ENCODE data around the gene ZEB2.

Gene ZEB2

DNA sequence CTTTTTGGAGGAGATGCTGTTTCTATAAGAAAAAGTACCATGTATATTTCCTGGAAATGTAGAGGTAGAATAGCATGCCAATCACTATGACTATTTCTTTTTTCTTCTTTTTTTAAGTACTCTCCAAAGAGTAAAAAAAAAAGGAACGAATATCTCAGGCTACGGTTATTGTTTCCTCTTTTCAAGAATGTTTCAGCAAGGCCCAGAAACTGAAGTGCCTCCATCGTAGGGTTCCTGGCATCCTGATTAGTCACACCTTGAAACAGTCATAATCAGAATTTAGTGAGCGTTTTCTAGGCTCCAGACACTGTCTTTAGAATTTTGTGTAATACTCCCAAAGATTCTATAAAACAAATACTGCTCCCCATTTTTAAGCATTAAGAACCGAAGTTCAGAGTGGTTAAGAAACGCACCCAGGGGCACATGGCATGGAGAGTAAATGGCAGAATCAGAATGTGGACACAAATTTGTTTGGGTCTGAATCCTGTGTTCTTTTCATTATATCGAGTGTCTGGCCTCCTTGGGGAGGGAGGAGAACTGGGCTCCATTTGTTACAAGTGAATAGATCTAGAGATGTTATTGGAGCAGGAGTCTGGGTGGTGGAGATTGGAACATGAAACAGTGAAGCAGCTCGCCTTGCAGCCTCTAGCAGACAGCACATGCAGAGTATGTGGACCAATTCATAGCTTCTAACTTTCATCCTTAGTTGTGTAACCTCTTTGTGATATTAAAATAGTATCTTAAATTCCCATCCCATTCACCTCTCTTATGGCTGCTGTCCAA lies 26.7 kb downstream of the ZEB2 start:
- TF ChIP-seq, protein P1, sequence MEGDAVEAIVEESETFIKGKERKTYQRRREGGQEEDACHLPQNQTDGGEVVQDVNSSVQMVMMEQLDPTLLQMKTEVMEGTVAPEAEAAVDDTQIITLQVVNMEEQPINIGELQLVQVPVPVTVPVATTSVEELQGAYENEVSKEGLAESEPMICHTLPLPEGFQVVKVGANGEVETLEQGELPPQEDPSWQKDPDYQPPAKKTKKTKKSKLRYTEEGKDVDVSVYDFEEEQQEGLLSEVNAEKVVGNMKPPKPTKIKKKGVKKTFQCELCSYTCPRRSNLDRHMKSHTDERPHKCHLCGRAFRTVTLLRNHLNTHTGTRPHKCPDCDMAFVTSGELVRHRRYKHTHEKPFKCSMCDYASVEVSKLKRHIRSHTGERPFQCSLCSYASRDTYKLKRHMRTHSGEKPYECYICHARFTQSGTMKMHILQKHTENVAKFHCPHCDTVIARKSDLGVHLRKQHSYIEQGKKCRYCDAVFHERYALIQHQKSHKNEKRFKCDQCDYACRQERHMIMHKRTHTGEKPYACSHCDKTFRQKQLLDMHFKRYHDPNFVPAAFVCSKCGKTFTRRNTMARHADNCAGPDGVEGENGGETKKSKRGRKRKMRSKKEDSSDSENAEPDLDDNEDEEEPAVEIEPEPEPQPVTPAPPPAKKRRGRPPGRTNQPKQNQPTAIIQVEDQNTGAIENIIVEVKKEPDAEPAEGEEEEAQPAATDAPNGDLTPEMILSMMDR (IDR thresholded peaks at IDR 0.05; ENCODE audit: low read depth, low read length): no peak
- no peak for DNase-seq (ENCODE audit: extremely low read depth, low read depth)

- DNase-seq (ENCODE audit: extremely low read depth, low read depth): no peak
- TF ChIP-seq, protein P1 (IDR thresholded peaks at IDR 0.05; ENCODE audit: low read depth, low read length): no peak
Measured at GRCh38 chr2:144490857-144491256, 29.1 kb downstream of the ZEB2 start.

DNA sequence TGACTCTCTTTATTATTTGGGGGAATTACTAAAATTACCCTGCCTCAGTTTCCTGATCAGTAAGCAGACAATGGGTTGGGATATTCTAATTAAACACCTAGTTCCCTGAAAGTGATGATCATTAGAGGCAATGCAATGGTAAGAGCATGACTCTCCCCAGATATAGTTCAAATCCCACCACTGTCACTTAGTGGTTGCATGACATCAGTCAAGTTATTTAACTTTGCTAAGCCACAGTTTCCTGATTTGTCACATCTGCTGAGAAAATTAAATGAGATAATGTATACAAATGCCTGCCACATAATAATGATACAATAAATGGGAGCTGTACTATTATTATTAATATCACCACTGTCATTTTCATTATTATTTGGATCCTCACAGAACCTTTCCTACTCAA lies 29.9 kb downstream of the ZEB2 start:
- DNase-seq (ENCODE audit: extremely low read depth, low read depth): no peak
- TF ChIP-seq, protein P1 (IDR thresholded peaks at IDR 0.05; ENCODE audit: low read depth, low read length): no peak

- DNase-seq (ENCODE audit: extremely low read depth, low read depth): no peak
- TF ChIP-seq, protein P1 (IDR thresholded peaks at IDR 0.05; ENCODE audit: low read depth, low read length): no peak
Measured at GRCh38 chr2:144489315-144489916, 30.5 kb downstream of the ZEB2 start.

- TF ChIP-seq, protein P1 (IDR thresholded peaks at IDR 0.05; ENCODE audit: low read depth, low read length): no peak
- no peak for DNase-seq (ENCODE audit: extremely low read depth, low read depth)
Measured at GRCh38 chr2:144484201-144484948, 35.5 kb downstream of the ZEB2 start.

DNA sequence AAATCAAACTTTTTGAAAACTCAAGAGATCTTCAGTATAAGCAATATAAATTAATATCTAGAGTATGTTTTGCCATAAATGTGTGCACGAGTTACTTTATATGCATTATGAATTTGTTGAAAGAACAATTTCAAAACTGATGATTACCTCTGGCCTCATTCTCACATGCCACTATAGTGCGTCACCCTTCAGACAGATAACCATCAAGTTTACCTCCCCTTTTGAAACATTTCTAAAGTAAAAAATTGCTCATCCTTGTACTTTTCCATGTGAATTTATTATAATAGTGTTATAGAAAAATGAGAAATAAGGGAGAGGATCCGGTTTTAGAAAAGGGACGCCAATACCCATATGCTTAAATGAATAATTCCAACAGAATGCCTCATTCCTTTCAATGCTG lies 38.3 kb downstream of the ZEB2 start:
- TF ChIP-seq, protein P1 (IDR thresholded peaks at IDR 0.05; ENCODE audit: low read depth, low read length): no peak
- DNase-seq (ENCODE audit: extremely low read depth, low read depth): no peak

- TF ChIP-seq, protein P1 (IDR thresholded peaks at IDR 0.05; ENCODE audit: low read depth, low read length): no peak
- no peak for DNase-seq (ENCODE audit: extremely low read depth, low read depth)
Measured at GRCh38 chr2:144481109-144481508, 38.8 kb downstream of the ZEB2 start.

Measured in AG09319 (cell line).